Measurements from ENCODE around the gene PRPF31.

The PRPF31 gene

DNA sequence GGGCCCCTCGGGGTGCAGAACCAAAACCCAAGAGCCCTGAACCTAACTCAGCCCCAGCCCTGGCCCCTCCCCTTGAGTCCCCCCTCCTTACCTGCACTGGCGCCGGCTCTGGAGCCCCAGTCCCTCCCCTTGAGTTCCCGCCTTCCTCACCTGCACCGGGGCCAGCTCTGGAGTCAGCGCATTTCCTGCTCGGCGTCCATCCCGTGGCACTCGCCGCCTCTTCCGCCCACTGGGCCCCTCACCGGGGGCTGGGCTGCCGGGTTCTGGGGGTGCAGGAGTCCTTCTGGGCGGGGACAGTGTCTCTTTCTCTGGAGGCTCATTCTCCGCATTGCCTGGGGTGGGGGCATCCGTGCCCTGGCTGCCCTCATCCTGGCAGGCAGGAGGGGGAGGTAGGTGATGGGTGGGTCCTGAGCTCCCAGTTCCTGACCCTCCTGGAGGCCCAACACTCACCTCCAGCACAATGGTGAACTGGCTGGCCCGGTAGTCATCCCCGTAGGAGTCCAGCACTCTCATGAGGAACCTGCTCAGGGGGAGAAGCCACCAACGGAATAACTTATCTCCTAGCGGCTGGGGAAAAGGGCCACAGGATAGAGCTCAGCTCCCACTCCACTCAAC, 7.6 kb upstream of the PRPF31 start:
- Histone ChIP-seq H3K36me3 (ENCODE audit: control insufficient read depth in 4 of 4, insufficient read depth in 4 of 4, low read length in 3 of 4) (peaks cover 3 to 63% (median 44%) of the 10 kb centered on the region in 4 experiments), H3K27ac (ENCODE audit: insufficient read depth in 1 of 2, low read depth in 1 of 2, low read length in 2 of 2, poor library complexity in 1 of 2, severe bottlenecking in 2 of 2) (no peak overlapping the region), H3K4me3 (ENCODE audit: control insufficient read depth in 1 of 7, extremely low read depth in 1 of 7, insufficient read depth in 4 of 7, low read depth in 2 of 7, low read length in 6 of 7) (no peak overlapping the region), H3K27me3 (replicated peaks in 2 of 5; ENCODE audit: control insufficient read depth in 4 of 5, insufficient read depth in 5 of 5, low read length in 4 of 5) (no peaks in the 10 kb centered on the region), H3K9me3 (ENCODE audit: control extremely low read depth in 1 of 5, control insufficient read depth in 4 of 5, insufficient read depth in 2 of 5, low read depth in 1 of 5, low read length in 4 of 5) (no peaks in the 10 kb centered on the region), H3K4me1 (ENCODE audit: control extremely low read depth in 1 of 4, control insufficient read depth in 4 of 4, insufficient read depth in 4 of 4, low read length in 3 of 4) (peaks cover 0 to 7% (median 6%) of the 10 kb centered on the region in 4 experiments)
- WGBS (ENCODE audit: insufficient coverage), result 94% methylated on average over 9 of the region's 21 CpGs
- DNase-seq, result no peak
- POLR2A ChIA-PET, result no interaction called here
- CTCF ChIA-PET, result interaction anchor here (1.1 to 1.6 kb wide), 2 partner anchors 11 to 14 kb away, joined by 3 read pairs; no protein-coding TSS in a partner anchor

DNA sequence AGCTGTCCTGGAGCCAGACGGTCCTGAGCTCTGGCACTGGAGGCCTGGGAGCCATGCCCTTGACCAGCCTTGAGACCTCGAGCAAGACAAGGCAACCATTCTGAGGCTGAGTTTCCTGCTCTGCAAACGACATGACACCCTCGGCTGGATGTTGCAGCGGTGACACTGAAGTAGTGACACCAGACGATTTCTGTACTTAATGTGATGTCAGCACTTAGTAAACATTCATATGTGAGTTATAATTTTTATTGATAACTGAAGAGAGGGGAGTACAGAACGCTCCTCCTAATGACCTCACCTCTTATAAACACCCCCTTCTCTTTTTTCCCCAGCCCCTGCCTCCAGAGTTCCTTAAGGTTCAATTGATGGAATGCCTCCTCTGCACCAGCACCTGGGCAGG, 7.1 kb upstream of the PRPF31 start:
- no peak for DNase-seq
- POLR2A ChIA-PET, result no interaction called here
- CTCF ChIA-PET, result interaction anchor here (1.6 kb wide), 1 partner anchor 12 kb away, joined by 3 read pairs; no protein-coding TSS in a partner anchor
- peaks cover 3 to 67% (median 46%) of the 10 kb centered on the region in 4 experiments for H3K36me3 ChIP-seq (ENCODE audit: control insufficient read depth in 4 of 4, insufficient read depth in 4 of 4, low read length in 3 of 4)
- no peak overlapping the region for H3K27ac ChIP-seq (ENCODE audit: insufficient read depth in 1 of 2, low read depth in 1 of 2, low read length in 2 of 2, poor library complexity in 1 of 2, severe bottlenecking in 2 of 2)
- 92% methylated on average over 4 of the region's 7 CpGs for WGBS (ENCODE audit: insufficient coverage)
- no peaks in the 10 kb centered on the region for H3K9me3 ChIP-seq (ENCODE audit: control extremely low read depth in 1 of 5, control insufficient read depth in 4 of 5, insufficient read depth in 2 of 5, low read depth in 1 of 5, low read length in 4 of 5)
- no peaks in the 10 kb centered on the region for H3K27me3 ChIP-seq (replicated peaks in 2 of 5; ENCODE audit: control insufficient read depth in 4 of 5, insufficient read depth in 5 of 5, low read length in 4 of 5)
- H3K4me3 ChIP-seq (ENCODE audit: control insufficient read depth in 1 of 7, extremely low read depth in 1 of 7, insufficient read depth in 4 of 7, low read depth in 2 of 7, low read length in 6 of 7), result no peak overlapping the region
- H3K4me1 ChIP-seq (ENCODE audit: control extremely low read depth in 1 of 4, control insufficient read depth in 4 of 4, insufficient read depth in 4 of 4, low read length in 3 of 4), result peaks cover 0 to 2% (median 1%) of the 10 kb centered on the region in 4 experiments

DNA sequence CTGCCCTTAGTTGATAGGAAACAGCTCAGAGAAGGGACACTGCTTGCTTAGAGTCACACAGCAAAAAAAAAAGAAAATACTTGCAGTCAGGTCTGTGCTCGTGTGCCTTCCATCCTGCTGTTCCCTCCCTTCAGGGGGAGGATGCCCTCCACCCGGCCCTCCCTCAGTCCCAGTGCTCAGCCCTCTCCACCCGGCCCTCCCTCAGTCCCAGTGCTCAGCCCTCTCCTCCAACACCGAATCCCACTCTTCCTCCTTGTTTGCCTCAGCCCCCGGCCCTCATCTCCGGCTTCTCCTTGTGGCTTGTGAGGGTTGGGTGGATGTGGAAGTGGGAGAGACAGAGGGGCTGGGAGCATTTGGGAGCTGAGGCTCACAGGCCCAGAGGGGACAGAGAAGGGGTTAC, 5.9 kb upstream of the PRPF31 start:
- no peaks in the 10 kb centered on the region for H3K27me3 ChIP-seq (replicated peaks in 2 of 5; ENCODE audit: control insufficient read depth in 4 of 5, insufficient read depth in 5 of 5, low read length in 4 of 5)
- peaks cover 3 to 67% (median 46%) of the 10 kb centered on the region in 4 experiments for H3K36me3 ChIP-seq (ENCODE audit: control insufficient read depth in 4 of 4, insufficient read depth in 4 of 4, low read length in 3 of 4)
- peaks cover 0 to 10% (median 10%) of the 10 kb centered on the region in 4 experiments for H3K4me1 ChIP-seq (ENCODE audit: control extremely low read depth in 1 of 4, control insufficient read depth in 4 of 4, insufficient read depth in 4 of 4, low read length in 3 of 4)
- WGBS (ENCODE audit: insufficient coverage), result 100% methylated on average over 2 of the region's 6 CpGs
- ChIA-PET POLR2A (no interaction called here), CTCF (interaction anchor here (1.6 kb wide), 1 partner anchor 13 kb away, joined by 3 read pairs; no protein-coding TSS in a partner anchor)
- H3K4me3 ChIP-seq (ENCODE audit: control insufficient read depth in 1 of 7, extremely low read depth in 1 of 7, insufficient read depth in 4 of 7, low read depth in 2 of 7, low read length in 6 of 7), result no peak overlapping the region
- no peak for DNase-seq
- H3K9me3 ChIP-seq (ENCODE audit: control extremely low read depth in 1 of 5, control insufficient read depth in 4 of 5, insufficient read depth in 2 of 5, low read depth in 1 of 5, low read length in 4 of 5), result no peaks in the 10 kb centered on the region
- H3K27ac ChIP-seq (ENCODE audit: insufficient read depth in 1 of 2, low read depth in 1 of 2, low read length in 2 of 2, poor library complexity in 1 of 2, severe bottlenecking in 2 of 2), result no peak overlapping the region

- 3% methylated on average over 16 of the region's 28 CpGs for WGBS (ENCODE audit: insufficient coverage)
- H3K36me3 ChIP-seq (ENCODE audit: control insufficient read depth in 4 of 4, insufficient read depth in 4 of 4, low read length in 3 of 4), result peaks cover 2 to 41% (median 27%) of the 10 kb centered on the region in 4 experiments
- H3K27ac ChIP-seq (ENCODE audit: insufficient read depth in 1 of 2, low read depth in 1 of 2, low read length in 2 of 2, poor library complexity in 1 of 2, severe bottlenecking in 2 of 2), result peak overlapping the region; percentile 78 to 89
- no peaks in the 10 kb centered on the region for H3K9me3 ChIP-seq (ENCODE audit: control extremely low read depth in 1 of 5, control insufficient read depth in 4 of 5, insufficient read depth in 2 of 5, low read depth in 1 of 5, low read length in 4 of 5)
- ChIA-PET POLR2A (interaction anchor here (1.2 to 1.7 kb wide), 3 partner anchors 11 to 45 kb away, joined by 4 to 11 read pairs (median 9); partner anchors contain the start of genes CNOT3 and LENG1), CTCF (interaction anchor here (1.3 kb wide), 2 partner anchors 19 to 22 kb away, joined by 4 read pairs; no protein-coding TSS in a partner anchor)
- DNase-seq, result peak; percentile 57 to 70 (median 66)
- no peaks in the 10 kb centered on the region for H3K27me3 ChIP-seq (replicated peaks in 2 of 5; ENCODE audit: control insufficient read depth in 4 of 5, insufficient read depth in 5 of 5, low read length in 4 of 5)
- H3K4me1 ChIP-seq (ENCODE audit: control extremely low read depth in 1 of 4, control insufficient read depth in 4 of 4, insufficient read depth in 4 of 4, low read length in 3 of 4), result peaks cover 0 to 23% (median 20%) of the 10 kb centered on the region in 4 experiments
- peak overlapping the region; percentile 85 to 99 (median 94) for H3K4me3 ChIP-seq (ENCODE audit: control insufficient read depth in 1 of 7, extremely low read depth in 1 of 7, insufficient read depth in 4 of 7, low read depth in 2 of 7, low read length in 6 of 7)
Observed at GRCh38 chr19:54114340-54115108, 1.0 kb upstream of the PRPF31 start.

GRCh38 chr19:54121259-54121658, 5.7 kb downstream of the PRPF31 start:
- no peak overlapping the region for H3K27ac ChIP-seq (ENCODE audit: insufficient read depth in 1 of 2, low read depth in 1 of 2, low read length in 2 of 2, poor library complexity in 1 of 2, severe bottlenecking in 2 of 2)
- CTCF ChIA-PET, result no interaction called here
- WGBS (ENCODE audit: insufficient coverage), result 95% methylated on average over 7 of the region's 10 CpGs
- peaks cover 8 to 74% (median 63%) of the 10 kb centered on the region in 4 experiments for H3K36me3 ChIP-seq (ENCODE audit: control insufficient read depth in 4 of 4, insufficient read depth in 4 of 4, low read length in 3 of 4)
- POLR2A ChIA-PET, result no interaction called here
- no peak for DNase-seq
- H3K9me3 ChIP-seq (ENCODE audit: control extremely low read depth in 1 of 5, control insufficient read depth in 4 of 5, insufficient read depth in 2 of 5, low read depth in 1 of 5, low read length in 4 of 5), result no peaks in the 10 kb centered on the region
- no peak overlapping the region for H3K4me3 ChIP-seq (ENCODE audit: control insufficient read depth in 1 of 7, extremely low read depth in 1 of 7, insufficient read depth in 4 of 7, low read depth in 2 of 7, low read length in 6 of 7)
- peaks cover 0 to 9% (median 5%) of the 10 kb centered on the region in 4 experiments for H3K4me1 ChIP-seq (ENCODE audit: control extremely low read depth in 1 of 4, control insufficient read depth in 4 of 4, insufficient read depth in 4 of 4, low read length in 3 of 4)
- no peaks in the 10 kb centered on the region for H3K27me3 ChIP-seq (replicated peaks in 2 of 5; ENCODE audit: control insufficient read depth in 4 of 5, insufficient read depth in 5 of 5, low read length in 4 of 5)

DNA sequence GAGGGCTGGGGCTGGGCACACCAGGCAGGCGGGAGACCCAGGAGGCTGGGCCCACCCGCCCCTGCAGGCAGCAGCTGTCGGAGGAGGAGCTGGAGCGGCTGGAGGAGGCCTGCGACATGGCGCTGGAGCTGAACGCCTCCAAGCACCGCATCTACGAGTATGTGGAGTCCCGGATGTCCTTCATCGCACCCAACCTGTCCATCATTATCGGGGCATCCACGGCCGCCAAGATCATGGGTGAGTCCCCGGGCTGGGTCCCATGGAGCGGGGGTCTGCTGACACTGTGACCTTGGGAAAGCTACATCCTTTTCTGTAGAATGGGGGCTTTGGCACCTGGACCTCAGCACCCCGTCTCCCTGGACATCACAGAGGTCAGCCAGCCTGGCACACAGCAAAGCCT, 8.1 kb downstream of the PRPF31 start:
- ChIA-PET CTCF (interaction anchor here (0.9 kb wide), 1 partner anchor 9 kb away, joined by 3 read pairs; no protein-coding TSS in a partner anchor), POLR2A (interaction anchor here (0.7 kb wide), 1 partner anchor 8 kb away, joined by 3 read pairs; the partner anchor contains the start of gene TFPT)
- 98% methylated on average over 16 of the region's 17 CpGs for WGBS (ENCODE audit: insufficient coverage)

More for the DNA sequence above, 8.1 kb downstream of the PRPF31 start:
- H3K4me1 ChIP-seq (ENCODE audit: control extremely low read depth in 1 of 4, control insufficient read depth in 4 of 4, insufficient read depth in 4 of 4, low read length in 3 of 4), result no peaks in the 10 kb centered on the region
- DNase-seq, result no peak
- no peak overlapping the region for H3K27ac ChIP-seq (ENCODE audit: insufficient read depth in 1 of 2, low read depth in 1 of 2, low read length in 2 of 2, poor library complexity in 1 of 2, severe bottlenecking in 2 of 2)
- H3K4me3 ChIP-seq (ENCODE audit: control insufficient read depth in 1 of 7, extremely low read depth in 1 of 7, insufficient read depth in 4 of 7, low read depth in 2 of 7, low read length in 6 of 7), result no peak overlapping the region
- H3K27me3 ChIP-seq (replicated peaks in 2 of 5; ENCODE audit: control insufficient read depth in 4 of 5, insufficient read depth in 5 of 5, low read length in 4 of 5), result no peaks in the 10 kb centered on the region
- H3K9me3 ChIP-seq (ENCODE audit: control extremely low read depth in 1 of 5, control insufficient read depth in 4 of 5, insufficient read depth in 2 of 5, low read depth in 1 of 5, low read length in 4 of 5), result no peaks in the 10 kb centered on the region
- peaks cover 8 to 88% (median 70%) of the 10 kb centered on the region in 4 experiments for H3K36me3 ChIP-seq (ENCODE audit: control insufficient read depth in 4 of 4, insufficient read depth in 4 of 4, low read length in 3 of 4)
